HuH-7.5 (cell line): Measurements from ENCODE around the gene USP31.

Experiments
- DNase-seq: peaks from one replicate; pipeline ENCODE4 v3.0.0; 2011; ENCODE audit warnings: low spot score

Gene USP31

GRCh38 chr16:23092072-23092800 lies 57.0 kb downstream of the USP31 start:
- no peak for DNase-seq

GRCh38 chr16:23089111-23089510 lies 60.1 kb downstream of the USP31 start:
- no peak for DNase-seq

- DNase-seq = no peak
Measured at GRCh38 chr16:23088018-23088417, 61.2 kb downstream of the USP31 start.

- DNase-seq = no peak
Measured at GRCh38 chr16:23085949-23086348, 63.3 kb downstream of the USP31 start.

GRCh38 chr16:23082161-23082788 lies 67.0 kb downstream of the USP31 start:
- no peak for DNase-seq

GRCh38 chr16:23081675-23082119 lies 67.6 kb downstream of the USP31 start:
- DNase-seq = no peak

GRCh38 chr16:23080747-23081146 lies 68.5 kb downstream of the USP31 start:
- no peak for DNase-seq

GRCh38 chr16:23080329-23080728 lies 68.9 kb downstream of the USP31 start:
- DNase-seq = no peak

GRCh38 chr16:23079675-23080301 lies 69.5 kb downstream of the USP31 start:
- DNase-seq = no peak

GRCh38 chr16:23074423-23074822 lies 74.8 kb downstream of the USP31 start:
- DNase-seq = no peak

- no peak for DNase-seq
Measured at GRCh38 chr16:23072769-23073549, 76.3 kb downstream of the USP31 start.

GRCh38 chr16:23072084-23072599 lies 77.1 kb downstream of the USP31 start:
- no peak for DNase-seq

GRCh38 chr16:23071196-23072083 lies 77.8 kb downstream of the USP31 start:
- no peak for DNase-seq

- no peak for DNase-seq
Measured at GRCh38 chr16:23069844-23070243, 79.4 kb downstream of the USP31 start.

- no peak for DNase-seq
Measured at GRCh38 chr16:23068079-23068736, 81.0 kb downstream of the USP31 start.

- no peak for DNase-seq
Measured at GRCh38 chr16:23066676-23067075, 82.6 kb downstream of the USP31 start.

- DNase-seq = no peak
Measured at GRCh38 chr16:23064639-23065038, 84.6 kb downstream of the USP31 start.

GRCh38 chr16:23062524-23062923 lies 86.7 kb downstream of the USP31 start:
- DNase-seq = no peak

GRCh38 chr16:23061669-23062068 lies 87.6 kb downstream of the USP31 start:
- no peak for DNase-seq

GRCh38 chr16:23060458-23061320 lies 88.6 kb downstream of the USP31 start:
- peak; percentile 65 for DNase-seq
